ENCODE measurements around the gene SMPD2.

The SMPD2 gene

DNA sequence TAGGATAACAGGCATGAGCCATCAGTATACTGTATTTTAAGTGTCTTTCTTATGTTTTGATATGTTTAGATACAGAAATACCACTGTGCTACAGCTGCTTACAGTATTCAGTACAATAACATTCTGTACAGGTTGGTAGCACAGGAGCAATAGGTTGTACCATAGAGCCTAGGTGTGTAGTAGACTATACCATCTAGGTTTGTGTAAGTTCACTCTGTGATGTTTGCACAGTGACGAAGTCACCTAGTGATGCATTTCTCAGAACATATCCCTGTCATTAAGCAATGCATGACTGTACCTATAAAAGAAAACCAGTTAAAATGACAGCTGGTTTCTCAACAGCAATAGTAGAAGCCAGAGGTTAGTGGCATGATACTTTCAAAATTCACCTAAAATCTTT lies 45.5 kb downstream of the SMPD2 start:
- DNase-seq, result peak in 1 of 3 experiments; percentile 3

DNA sequence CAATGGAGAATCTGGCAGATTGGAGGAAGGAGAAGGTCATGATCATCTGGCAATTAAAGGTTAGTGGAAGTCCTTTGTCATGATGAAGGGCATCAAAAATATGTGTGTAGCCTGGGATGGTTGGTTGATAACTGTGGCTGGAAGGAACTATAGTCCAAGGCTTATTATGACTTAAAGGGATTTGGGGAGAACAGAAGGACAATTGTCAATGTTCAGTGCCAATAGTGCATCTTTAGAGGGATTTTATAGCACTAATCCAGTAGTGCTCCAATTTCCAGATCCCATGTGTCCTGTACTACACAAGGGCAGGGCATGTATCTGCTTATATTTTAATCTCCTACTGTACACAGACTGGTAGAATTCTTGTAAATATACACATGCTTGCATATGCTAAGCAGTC lies 47.5 kb downstream of the SMPD2 start:
- DNase-seq, result no peak

DNA sequence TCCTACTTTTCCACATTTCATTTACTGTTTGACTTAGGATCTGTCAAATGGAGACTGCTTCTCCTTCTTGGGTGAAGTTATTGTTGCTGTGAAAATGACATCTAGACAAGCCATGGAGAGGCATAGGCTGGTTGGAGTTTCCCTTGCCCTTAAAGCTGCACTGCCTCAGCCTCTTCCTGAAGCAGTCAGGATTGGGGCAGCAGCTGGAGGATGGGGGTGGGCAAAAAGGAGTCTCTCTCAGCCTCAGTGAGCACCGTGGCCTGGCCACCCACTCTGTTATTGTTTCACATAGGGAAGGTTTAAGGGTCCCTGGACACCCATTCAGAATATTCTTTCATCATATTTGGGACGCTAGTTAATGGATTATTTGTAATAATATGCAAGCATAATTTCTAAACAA lies 50.2 kb downstream of the SMPD2 start:
- no peak for DNase-seq

DNA sequence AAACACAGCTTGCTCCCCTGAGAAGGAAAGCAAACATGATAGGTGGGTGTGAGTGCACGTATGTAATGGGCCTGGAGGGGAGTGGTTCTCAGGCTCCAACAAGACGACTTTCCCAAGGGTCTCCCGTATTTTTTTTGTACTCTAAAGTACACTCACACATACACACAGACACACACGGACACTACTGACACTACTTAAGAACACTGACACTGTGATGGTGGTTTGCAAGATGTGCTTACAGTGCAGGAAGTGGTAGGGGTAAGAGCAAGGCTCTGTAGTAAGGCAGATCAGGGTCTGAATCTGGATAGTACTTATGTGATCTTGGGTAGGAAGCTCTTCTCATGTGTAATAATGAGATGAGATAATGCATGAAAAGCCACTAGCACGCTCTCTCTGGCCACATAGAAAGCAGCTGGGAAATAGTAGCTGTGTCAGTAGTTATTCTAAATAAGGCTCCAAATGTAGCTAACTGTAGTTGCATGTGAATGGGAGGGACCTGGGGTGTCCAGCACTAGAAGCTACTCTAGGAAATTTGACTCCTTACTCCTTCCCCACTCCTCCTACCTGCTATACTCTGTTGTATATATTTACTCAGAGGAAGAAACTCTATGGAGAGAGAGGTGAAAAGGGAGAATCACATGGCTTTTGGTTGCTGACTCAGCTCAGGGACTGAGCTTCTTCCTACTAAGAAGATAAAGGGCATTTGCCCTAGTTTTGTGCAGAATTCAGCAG lies 50.8 kb downstream of the SMPD2 start:
- peak in 1 of 3 experiments; percentile 52 for DNase-seq
